Type B pancreatic cell (in vitro differentiated cells): Measurements from ENCODE around the gene ISCU. TPM values are rescaled to one million over a fixed set of nuclear protein-coding genes. Genes with fewer than 3 reads are reported as not detected.

Source experiments
- DNase-seq: peaks from one replicate; pipeline ENCODE4 v3.0.0; 2021; ENCODE audit warnings: mixed read lengths; ENCODE audit not compliant: unreplicated experiment; ENCODE audit errors: extremely low spot score
- H3K27ac Mint-ChIP-seq: 2 replicates; pipeline ENCODE4 v1.8.0; 2021; ENCODE audit warnings: mild to moderate bottlenecking, mixed read lengths
- H3K27me3 Mint-ChIP-seq: 2 replicates; pipeline ENCODE4 v1.8.0; 2021; ENCODE audit warnings: mixed read lengths
- H3K36me3 Mint-ChIP-seq: 2 replicates; pipeline ENCODE4 v1.8.0; 2021; ENCODE audit warnings: mixed read lengths
- H3K4me1 Mint-ChIP-seq: one replicate; pipeline ENCODE4 v1.8.0; 2021; ENCODE audit warnings: mixed read lengths; ENCODE audit not compliant: unreplicated experiment
- H3K4me3 Mint-ChIP-seq: 2 replicates; pipeline ENCODE4 v1.8.0; 2021; ENCODE audit warnings: mild to moderate bottlenecking, mixed read lengths
- H3K9me3 Mint-ChIP-seq: 2 replicates; pipeline ENCODE4 v1.8.0; 2021; ENCODE audit warnings: mixed read lengths
- CTCF ChIP-seq: fragments of 200-600 bp; sonication (generic); conservative IDR thresholded peaks from 2 replicates; pipeline ENCODE4 v1.5.0; 2021; ENCODE audit warnings: antibody characterized with exemption, mild to moderate bottlenecking
- total RNA-seq: library from RNA; stranded (reverse); gene quantifications from 2 replicates; pipeline ENCODE4 v1.2.1, GENCODE V29; 2021; ENCODE audit warnings: low replicate concordance

ISCU gene
- total RNA-seq, 1 donor from 2014 or later = 78.9 TPM

GRCh38 chr12:108516511-108517275 lies 45.7 kb upstream of the ISCU start:
- Mint-ChIP-seq H3K27ac (peak overlapping the region; percentile 43), H3K4me3 (peak overlapping the region; percentile 97), H3K9me3 (no peaks in the 10 kb centered on the region), H3K27me3 (peaks cover 3% of the 10 kb centered on the region), H3K4me1 (peaks cover 7% of the 10 kb centered on the region), H3K36me3 (peaks cover 14% of the 10 kb centered on the region)
- no peak for TF ChIP-seq CTCF
- no peak for DNase-seq

GRCh38 chr12:108517288-108518100 lies 44.9 kb upstream of the ISCU start:
- Mint-ChIP-seq H3K27ac (no peak overlapping the region), H3K9me3 (no peaks in the 10 kb centered on the region), H3K4me3 (peak overlapping the region; percentile 97), H3K36me3 (peaks cover 22% of the 10 kb centered on the region), H3K27me3 (no peaks in the 10 kb centered on the region), H3K4me1 (no peaks in the 10 kb centered on the region)
- no peak for TF ChIP-seq CTCF
- DNase-seq = no peak

- peaks cover 23% of the 10 kb centered on the region for H3K36me3 Mint-ChIP-seq
- no peaks in the 10 kb centered on the region for H3K27me3 Mint-ChIP-seq
- no peak for TF ChIP-seq CTCF
- no peaks in the 10 kb centered on the region for H3K4me1 Mint-ChIP-seq
- no peaks in the 10 kb centered on the region for H3K9me3 Mint-ChIP-seq
- H3K27ac Mint-ChIP-seq = no peak overlapping the region
- DNase-seq = no peak
- H3K4me3 Mint-ChIP-seq = no peak overlapping the region
Measured at GRCh38 chr12:108518101-108518715, 44.2 kb upstream of the ISCU start.

GRCh38 chr12:108518716-108519496 lies 43.5 kb upstream of the ISCU start:
- no peak overlapping the region for H3K27ac Mint-ChIP-seq
- H3K9me3 Mint-ChIP-seq = no peaks in the 10 kb centered on the region
- no peak for DNase-seq
- no peak for TF ChIP-seq CTCF
- H3K27me3 Mint-ChIP-seq = no peaks in the 10 kb centered on the region
- H3K4me1 Mint-ChIP-seq = no peaks in the 10 kb centered on the region
- no peak overlapping the region for H3K4me3 Mint-ChIP-seq
- peaks cover 27% of the 10 kb centered on the region for H3K36me3 Mint-ChIP-seq

GRCh38 chr12:108519558-108519957 lies 42.8 kb upstream of the ISCU start:
- H3K36me3 Mint-ChIP-seq = peaks cover 27% of the 10 kb centered on the region
- peak; percentile 24 for TF ChIP-seq CTCF
- H3K27ac Mint-ChIP-seq = no peak overlapping the region
- H3K9me3 Mint-ChIP-seq = no peaks in the 10 kb centered on the region
- H3K4me3 Mint-ChIP-seq = no peak overlapping the region
- H3K27me3 Mint-ChIP-seq = no peaks in the 10 kb centered on the region
- no peak for DNase-seq
- H3K4me1 Mint-ChIP-seq = no peaks in the 10 kb centered on the region
